ENCODE measurements around the gene DNMT3B. TPM values are rescaled to one million over a fixed set of nuclear protein-coding genes. Genes with fewer than 3 reads are reported as not detected.

The DNMT3B gene
- total and polyA plus RNA-seq, 2 donors: 1.3 to 2.7 TPM

DNA sequence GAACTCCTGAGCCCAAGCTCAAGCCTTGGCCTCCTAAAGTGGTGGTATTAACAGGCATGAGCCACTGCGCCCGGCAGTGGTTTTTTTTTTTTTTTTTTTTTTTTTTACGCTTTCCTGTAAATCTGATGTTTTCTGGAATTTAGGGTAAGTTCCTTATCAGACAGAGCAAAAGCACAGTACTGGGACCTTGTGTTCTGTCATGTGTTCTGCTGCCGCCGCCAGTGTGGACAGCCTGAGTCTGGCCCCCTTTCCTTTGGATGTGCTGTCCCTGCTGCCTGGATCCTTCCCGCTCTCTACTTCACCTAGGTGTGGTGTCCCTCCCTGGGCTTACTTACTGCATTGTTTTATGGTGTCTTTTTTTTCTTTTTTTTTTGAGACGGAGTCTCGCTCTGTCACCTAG, 11.7 kb downstream of the DNMT3B start:
- WGBS: 92% methylated on average over 8 of the region's 8 CpGs
- peaks cover 16 to 43% of the 10 kb centered on the region in 2 donors for H3K4me1 ChIP-seq (ENCODE audit: control insufficient read depth in 2 of 2, insufficient read depth in 2 of 2, low read length in 2 of 2)
- H3K27ac ChIP-seq (ENCODE audit: low read depth in 1 of 2, low read length in 1 of 2): no peak overlapping the region
- H3K4me3 ChIP-seq (ENCODE audit: low read length in 2 of 2): no peak overlapping the region
- H3K9me3 ChIP-seq (ENCODE audit: control insufficient read depth in 2 of 2, insufficient read depth in 1 of 2, low read length in 1 of 2): no peaks in the 10 kb centered on the region
- DNase-seq (ENCODE audit: low read depth in 6 of 9, low spot score in 9 of 9): no peak
- no peaks in the 10 kb centered on the region for H3K27me3 ChIP-seq (ENCODE audit: control insufficient read depth in 2 of 2, insufficient read depth in 1 of 2, low read length in 1 of 2)
- H3K36me3 ChIP-seq (ENCODE audit: control insufficient read depth in 2 of 2, insufficient read depth in 2 of 2, low read length in 1 of 2): no peaks in the 10 kb centered on the region

DNA sequence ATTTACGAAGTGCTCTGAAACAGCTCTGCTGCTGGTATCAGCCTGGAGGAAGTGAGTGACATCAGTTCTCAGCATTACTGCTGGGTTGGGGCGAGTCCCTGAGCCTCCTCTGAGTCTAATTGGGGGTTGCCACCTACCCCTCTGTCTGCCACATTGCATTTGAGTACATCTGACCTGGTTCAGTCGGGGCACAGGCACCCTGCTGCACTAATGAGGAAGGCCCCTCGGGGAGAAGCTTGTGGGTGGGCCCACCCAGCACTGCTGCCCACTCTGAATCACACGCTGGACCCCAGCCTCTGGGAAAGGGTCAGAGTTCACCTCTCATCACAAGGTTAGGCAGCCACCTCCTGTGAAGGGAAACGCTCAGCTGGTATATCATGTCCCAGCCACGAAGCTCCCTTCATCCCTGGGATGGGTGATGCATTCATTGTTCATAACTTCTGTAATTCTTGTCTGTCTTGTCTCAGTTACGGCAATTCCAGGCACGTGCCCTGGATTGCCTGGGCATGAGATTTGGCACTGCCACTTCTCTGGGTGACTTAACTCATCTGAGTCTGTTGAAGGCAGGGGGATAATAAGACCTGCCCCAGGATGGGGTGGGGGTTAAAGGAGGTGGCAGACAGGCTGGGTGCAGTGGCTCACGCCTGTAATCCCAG, 13.3 kb downstream of the DNMT3B start:
- WGBS: 90% methylated on average over 10 of the region's 10 CpGs
- no peak overlapping the region for H3K4me3 ChIP-seq (ENCODE audit: low read length in 2 of 2)
- H3K27ac ChIP-seq (ENCODE audit: low read depth in 1 of 2, low read length in 1 of 2): no peak overlapping the region
- peaks cover 16 to 42% of the 10 kb centered on the region in 2 donors for H3K4me1 ChIP-seq (ENCODE audit: control insufficient read depth in 2 of 2, insufficient read depth in 2 of 2, low read length in 2 of 2)
- no peaks in the 10 kb centered on the region for H3K27me3 ChIP-seq (ENCODE audit: control insufficient read depth in 2 of 2, insufficient read depth in 1 of 2, low read length in 1 of 2)
- no peaks in the 10 kb centered on the region for H3K36me3 ChIP-seq (ENCODE audit: control insufficient read depth in 2 of 2, insufficient read depth in 2 of 2, low read length in 1 of 2)
- DNase-seq (ENCODE audit: low read depth in 6 of 9, low spot score in 9 of 9): no peak
- no peaks in the 10 kb centered on the region for H3K9me3 ChIP-seq (ENCODE audit: control insufficient read depth in 2 of 2, insufficient read depth in 1 of 2, low read length in 1 of 2)

DNA sequence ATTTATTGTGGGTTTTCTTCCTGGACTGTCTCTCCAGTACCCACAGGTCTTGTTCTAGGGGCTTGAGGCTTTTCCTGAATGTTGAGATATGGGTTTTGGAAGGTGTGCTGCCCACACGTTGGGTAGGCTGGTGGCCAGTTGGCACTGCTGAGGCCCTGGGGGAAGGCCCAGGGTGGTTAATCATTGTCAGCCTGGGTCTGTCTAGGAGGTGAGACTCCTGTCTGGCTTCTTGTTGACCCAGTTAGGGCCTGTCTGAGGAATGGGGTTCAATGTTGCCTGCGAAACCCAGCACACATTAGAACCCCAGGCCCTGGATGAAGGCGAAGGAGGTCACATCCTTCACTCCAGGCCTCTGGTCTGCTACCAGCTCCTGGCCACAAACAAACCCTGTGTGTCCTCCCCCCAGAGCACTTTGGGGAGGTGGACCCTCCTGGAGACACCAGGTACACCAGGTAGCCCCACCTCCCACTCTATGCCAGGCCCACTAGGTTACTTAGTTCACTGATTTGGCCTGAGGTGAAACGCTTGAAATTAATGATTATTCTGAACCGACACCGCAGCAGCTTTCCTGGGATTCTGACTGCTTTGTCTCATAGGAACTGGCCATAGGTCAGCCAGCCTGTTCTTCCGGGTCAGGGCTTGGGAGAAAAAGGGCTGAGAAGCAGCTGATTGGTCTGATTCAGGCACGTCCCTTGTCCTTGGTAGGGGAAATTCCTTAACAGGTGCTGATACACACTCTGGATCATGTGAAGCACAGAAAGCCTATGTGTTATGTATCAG, 15.2 kb downstream of the DNMT3B start:
- Histone ChIP-seq H3K4me3 (ENCODE audit: low read length in 2 of 2) (no peak overlapping the region), H3K4me1 (ENCODE audit: control insufficient read depth in 2 of 2, insufficient read depth in 2 of 2, low read length in 2 of 2) (peaks cover 10 to 28% of the 10 kb centered on the region in 2 donors), H3K27me3 (ENCODE audit: control insufficient read depth in 2 of 2, insufficient read depth in 1 of 2, low read length in 1 of 2) (no peaks in the 10 kb centered on the region), H3K27ac (ENCODE audit: low read depth in 1 of 2, low read length in 1 of 2) (peak overlapping the region in 1 of 2 donors; percentile 19), H3K36me3 (ENCODE audit: control insufficient read depth in 2 of 2, insufficient read depth in 2 of 2, low read length in 1 of 2) (no peaks in the 10 kb centered on the region), H3K9me3 (ENCODE audit: control insufficient read depth in 2 of 2, insufficient read depth in 1 of 2, low read length in 1 of 2) (no peaks in the 10 kb centered on the region)
- no peak for DNase-seq (ENCODE audit: low read depth in 6 of 9, low spot score in 9 of 9)
- WGBS: 91% methylated on average over 8 of the region's 8 CpGs

DNA sequence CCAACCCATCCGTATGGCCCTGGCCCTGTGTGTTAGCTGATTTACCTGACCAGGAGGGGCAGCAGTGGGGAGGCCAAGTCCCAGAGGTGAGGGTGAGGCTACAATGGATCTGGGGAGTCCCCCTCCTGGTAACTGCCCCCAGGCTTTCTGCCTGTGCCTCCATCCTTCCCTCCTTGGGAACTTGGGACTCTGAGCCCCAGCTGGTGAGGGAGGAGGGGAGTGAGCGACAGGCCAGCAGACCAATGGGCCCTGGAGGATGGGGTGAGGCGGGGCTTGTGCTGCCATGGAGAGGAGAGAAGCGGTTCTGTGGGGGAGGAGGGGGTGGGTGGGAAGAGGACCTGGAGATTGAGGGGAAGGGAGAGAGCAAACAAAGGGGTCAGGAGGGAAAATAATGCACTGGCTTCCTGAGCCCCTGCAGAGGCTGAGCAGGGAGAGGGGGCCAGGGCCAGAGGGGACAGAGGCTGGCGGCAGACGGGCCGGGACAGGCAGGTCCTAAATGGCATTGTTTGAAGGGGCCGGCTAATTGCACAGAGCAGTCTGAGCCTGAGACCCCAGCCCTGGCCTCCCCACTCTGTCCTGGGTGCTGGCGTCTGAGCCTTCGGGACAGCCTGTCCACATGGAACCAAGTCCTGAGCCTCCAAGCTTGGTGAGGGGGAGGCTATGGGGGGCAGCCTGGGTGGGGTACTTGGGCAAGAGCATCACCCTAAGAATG, 17.5 kb downstream of the DNMT3B start:
- H3K4me3 ChIP-seq (ENCODE audit: low read length in 2 of 2): no peak overlapping the region
- H3K36me3 ChIP-seq (ENCODE audit: control insufficient read depth in 2 of 2, insufficient read depth in 2 of 2, low read length in 1 of 2): peaks cover 0 to 3% of the 10 kb centered on the region in 2 donors
- peaks cover 8 to 27% of the 10 kb centered on the region in 2 donors for H3K4me1 ChIP-seq (ENCODE audit: control insufficient read depth in 2 of 2, insufficient read depth in 2 of 2, low read length in 2 of 2)
- WGBS: 95% methylated on average over 10 of the region's 10 CpGs
- DNase-seq (ENCODE audit: low read depth in 6 of 9, low spot score in 9 of 9): no peak
- H3K27me3 ChIP-seq (ENCODE audit: control insufficient read depth in 2 of 2, insufficient read depth in 1 of 2, low read length in 1 of 2): no peaks in the 10 kb centered on the region
- H3K27ac ChIP-seq (ENCODE audit: low read depth in 1 of 2, low read length in 1 of 2): no peak overlapping the region
- H3K9me3 ChIP-seq (ENCODE audit: control insufficient read depth in 2 of 2, insufficient read depth in 1 of 2, low read length in 1 of 2): no peaks in the 10 kb centered on the region

DNA sequence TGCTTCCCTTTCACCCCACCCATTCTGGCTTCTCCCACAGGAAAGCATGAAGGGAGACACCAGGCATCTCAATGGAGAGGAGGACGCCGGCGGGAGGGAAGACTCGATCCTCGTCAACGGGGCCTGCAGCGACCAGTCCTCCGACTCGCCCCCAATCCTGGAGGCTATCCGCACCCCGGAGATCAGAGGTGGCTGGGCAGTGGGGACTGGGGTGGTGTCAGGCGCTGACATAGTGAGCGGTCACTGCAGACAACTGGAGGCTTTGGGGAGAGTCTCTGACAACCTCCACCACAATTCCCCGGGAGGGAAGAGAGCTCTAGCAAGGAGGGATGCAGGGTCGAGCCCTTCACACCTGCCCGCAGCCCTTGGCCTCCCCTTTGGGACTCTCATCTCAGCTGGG, 18.1 kb downstream of the DNMT3B start:
- H3K4me1 ChIP-seq (ENCODE audit: control insufficient read depth in 2 of 2, insufficient read depth in 2 of 2, low read length in 2 of 2): peaks cover 8 to 24% of the 10 kb centered on the region in 2 donors
- H3K27ac ChIP-seq (ENCODE audit: low read depth in 1 of 2, low read length in 1 of 2): no peak overlapping the region
- H3K9me3 ChIP-seq (ENCODE audit: control insufficient read depth in 2 of 2, insufficient read depth in 1 of 2, low read length in 1 of 2): no peaks in the 10 kb centered on the region
- 96% methylated on average over 16 of the region's 16 CpGs for WGBS
- DNase-seq (ENCODE audit: low read depth in 6 of 9, low spot score in 9 of 9): no peak
- H3K36me3 ChIP-seq (ENCODE audit: control insufficient read depth in 2 of 2, insufficient read depth in 2 of 2, low read length in 1 of 2): peaks cover under 1 to 3% of the 10 kb centered on the region in 2 donors
- H3K27me3 ChIP-seq (ENCODE audit: control insufficient read depth in 2 of 2, insufficient read depth in 1 of 2, low read length in 1 of 2): no peaks in the 10 kb centered on the region
- no peak overlapping the region for H3K4me3 ChIP-seq (ENCODE audit: low read length in 2 of 2)

DNA sequence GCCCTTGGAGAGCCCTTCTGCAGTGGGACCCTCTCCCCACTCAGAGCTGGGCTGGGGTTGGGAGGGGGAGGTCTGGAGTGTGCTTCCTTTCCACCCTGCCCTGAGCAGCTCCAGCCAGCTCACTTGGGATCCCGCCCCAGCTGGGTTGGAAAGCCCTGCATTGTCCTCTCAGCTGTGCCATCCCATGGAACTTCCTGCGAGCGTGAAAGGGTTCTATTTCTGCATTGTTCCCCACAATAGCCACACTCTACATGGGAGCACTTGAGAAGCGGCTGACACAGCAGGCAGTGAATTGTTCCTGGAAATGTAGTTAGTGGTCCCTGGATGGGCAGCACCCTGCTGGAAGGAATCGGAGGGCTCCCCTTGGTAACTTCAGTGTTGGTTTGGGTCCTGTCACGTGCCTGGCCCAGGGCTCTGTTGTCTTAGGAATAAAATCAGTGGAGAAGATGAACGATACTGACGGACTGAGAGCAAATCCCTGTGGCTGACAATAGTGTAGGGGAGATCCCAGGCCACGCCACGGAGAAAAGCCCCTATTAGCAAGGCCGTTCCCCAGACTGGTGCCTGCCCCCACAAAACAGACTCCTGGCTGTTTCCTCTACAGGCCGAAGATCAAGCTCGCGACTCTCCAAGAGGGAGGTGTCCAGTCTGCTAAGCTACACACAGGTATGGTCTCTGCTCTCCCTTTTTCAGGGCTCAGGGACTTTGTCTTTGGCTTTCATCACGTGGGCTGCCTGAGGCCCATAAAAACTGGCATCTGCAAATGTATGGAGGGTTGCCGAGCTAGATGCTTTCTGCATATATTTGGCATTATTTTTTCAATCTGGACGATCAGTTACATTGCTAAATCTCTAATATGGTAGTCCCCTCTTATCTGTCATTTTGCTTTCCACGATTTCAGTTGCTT, 18.8 kb downstream of the DNMT3B start:
- no peak overlapping the region for H3K4me3 ChIP-seq (ENCODE audit: low read length in 2 of 2)
- DNase-seq (ENCODE audit: low read depth in 6 of 9, low spot score in 9 of 9): no peak
- no peaks in the 10 kb centered on the region for H3K9me3 ChIP-seq (ENCODE audit: control insufficient read depth in 2 of 2, insufficient read depth in 1 of 2, low read length in 1 of 2)
- H3K27ac ChIP-seq (ENCODE audit: low read depth in 1 of 2, low read length in 1 of 2): no peak overlapping the region
- 98% methylated on average over 18 of the region's 18 CpGs for WGBS
- no peaks in the 10 kb centered on the region for H3K27me3 ChIP-seq (ENCODE audit: control insufficient read depth in 2 of 2, insufficient read depth in 1 of 2, low read length in 1 of 2)
- peaks cover 8 to 20% of the 10 kb centered on the region in 2 donors for H3K4me1 ChIP-seq (ENCODE audit: control insufficient read depth in 2 of 2, insufficient read depth in 2 of 2, low read length in 2 of 2)
- H3K36me3 ChIP-seq (ENCODE audit: control insufficient read depth in 2 of 2, insufficient read depth in 2 of 2, low read length in 1 of 2): peaks cover 3 to 5% of the 10 kb centered on the region in 2 donors

DNA sequence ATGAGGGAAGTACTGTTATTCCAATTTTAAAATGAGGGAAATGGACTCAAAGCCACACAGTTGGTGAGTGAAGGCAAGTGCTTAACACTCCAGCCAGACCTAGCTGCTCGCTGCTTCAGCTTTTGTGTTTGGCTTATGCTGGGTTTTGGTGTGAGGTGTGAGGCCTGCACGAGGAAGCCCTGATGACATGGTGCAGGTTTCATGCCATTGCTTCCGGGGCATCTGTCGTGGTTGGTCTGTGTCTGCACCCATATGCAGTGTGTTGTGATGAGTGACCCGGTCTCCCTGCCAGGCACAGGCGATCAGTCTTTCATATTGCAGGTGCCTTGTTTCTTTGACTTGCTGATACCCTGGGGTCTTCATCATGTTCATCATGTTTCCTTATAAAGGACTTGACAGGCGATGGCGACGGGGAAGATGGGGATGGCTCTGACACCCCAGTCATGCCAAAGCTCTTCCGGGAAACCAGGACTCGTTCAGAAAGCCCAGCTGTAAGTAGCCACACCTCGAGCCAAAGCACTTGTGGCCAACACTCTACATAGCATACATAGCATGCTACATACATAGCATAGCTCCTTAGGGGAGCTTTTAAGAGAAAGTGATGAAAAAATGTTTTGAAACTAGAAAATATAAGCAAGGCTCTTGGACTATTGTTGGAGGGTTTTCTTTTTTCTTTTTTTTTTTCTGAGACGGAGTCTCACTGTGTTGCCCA, 22.3 kb downstream of the DNMT3B start:
- DNase-seq (ENCODE audit: low read depth in 6 of 9, low spot score in 9 of 9): no peak
- 98% methylated on average over 13 of the region's 13 CpGs for WGBS
- Histone ChIP-seq H3K27me3 (ENCODE audit: control insufficient read depth in 2 of 2, insufficient read depth in 1 of 2, low read length in 1 of 2) (no peaks in the 10 kb centered on the region), H3K4me1 (ENCODE audit: control insufficient read depth in 2 of 2, insufficient read depth in 2 of 2, low read length in 2 of 2) (no peaks in the 10 kb centered on the region), H3K27ac (ENCODE audit: low read depth in 1 of 2, low read length in 1 of 2) (no peak overlapping the region), H3K9me3 (ENCODE audit: control insufficient read depth in 2 of 2, insufficient read depth in 1 of 2, low read length in 1 of 2) (no peaks in the 10 kb centered on the region), H3K36me3 (ENCODE audit: control insufficient read depth in 2 of 2, insufficient read depth in 2 of 2, low read length in 1 of 2) (peaks cover 10 to 11% of the 10 kb centered on the region in 2 donors), H3K4me3 (ENCODE audit: low read length in 2 of 2) (no peak overlapping the region)

DNA sequence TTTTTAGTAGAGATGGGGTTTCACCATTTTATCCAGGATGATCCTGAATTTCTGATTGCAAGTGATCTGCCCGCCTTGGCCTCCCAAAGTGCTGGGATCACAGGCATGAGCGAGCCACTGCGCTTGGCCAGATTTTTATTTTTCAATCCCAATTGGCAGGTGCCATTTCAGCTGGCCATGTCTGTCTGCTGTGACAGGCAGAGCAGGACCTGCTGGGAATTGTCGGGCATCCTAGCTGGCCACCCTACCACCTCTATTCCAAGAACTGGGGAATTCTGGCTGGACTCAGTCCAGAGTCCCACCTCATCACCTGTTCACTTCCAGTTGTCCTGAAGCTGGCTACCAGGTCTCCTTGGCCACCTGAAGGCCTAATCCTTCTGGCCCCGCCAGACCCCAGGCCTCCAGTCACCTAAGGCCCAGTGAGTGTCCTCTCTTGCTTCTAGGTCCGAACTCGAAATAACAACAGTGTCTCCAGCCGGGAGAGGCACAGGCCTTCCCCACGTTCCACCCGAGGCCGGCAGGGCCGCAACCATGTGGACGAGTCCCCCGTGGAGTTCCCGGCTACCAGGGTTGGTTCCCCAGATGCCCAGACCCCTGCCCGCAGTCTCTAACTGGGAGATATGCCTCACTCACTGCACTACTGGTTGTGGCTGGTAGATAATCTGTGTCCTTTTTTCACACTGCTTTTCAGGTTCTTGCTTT, 24.0 kb downstream of the DNMT3B start:
- Histone ChIP-seq H3K27ac (ENCODE audit: low read depth in 1 of 2, low read length in 1 of 2) (no peak overlapping the region), H3K27me3 (ENCODE audit: control insufficient read depth in 2 of 2, insufficient read depth in 1 of 2, low read length in 1 of 2) (no peaks in the 10 kb centered on the region), H3K36me3 (ENCODE audit: control insufficient read depth in 2 of 2, insufficient read depth in 2 of 2, low read length in 1 of 2) (peaks cover 11 to 16% of the 10 kb centered on the region in 2 donors), H3K4me1 (ENCODE audit: control insufficient read depth in 2 of 2, insufficient read depth in 2 of 2, low read length in 2 of 2) (peaks cover 0 to 6% of the 10 kb centered on the region in 2 donors), H3K4me3 (ENCODE audit: low read length in 2 of 2) (no peak overlapping the region), H3K9me3 (ENCODE audit: control insufficient read depth in 2 of 2, insufficient read depth in 1 of 2, low read length in 1 of 2) (no peaks in the 10 kb centered on the region)
- 98% methylated on average over 16 of the region's 16 CpGs for WGBS
- no peak for DNase-seq (ENCODE audit: low read depth in 6 of 9, low spot score in 9 of 9)

Data from thymus (tissue), 11 donors.